ENCODE data around the gene ZNF263. TPM values are rescaled to one million over a fixed set of nuclear protein-coding genes. Genes with fewer than 3 reads are reported as not detected.

Gene ZNF263
- total and polyA plus RNA-seq, 2 of the 13 experiments (the other 11 are each of a cell fraction or from before 2014, with no cell fraction given), result 10.2 to 41.2 TPM

- TF ChIP-seq, protein P1, sequence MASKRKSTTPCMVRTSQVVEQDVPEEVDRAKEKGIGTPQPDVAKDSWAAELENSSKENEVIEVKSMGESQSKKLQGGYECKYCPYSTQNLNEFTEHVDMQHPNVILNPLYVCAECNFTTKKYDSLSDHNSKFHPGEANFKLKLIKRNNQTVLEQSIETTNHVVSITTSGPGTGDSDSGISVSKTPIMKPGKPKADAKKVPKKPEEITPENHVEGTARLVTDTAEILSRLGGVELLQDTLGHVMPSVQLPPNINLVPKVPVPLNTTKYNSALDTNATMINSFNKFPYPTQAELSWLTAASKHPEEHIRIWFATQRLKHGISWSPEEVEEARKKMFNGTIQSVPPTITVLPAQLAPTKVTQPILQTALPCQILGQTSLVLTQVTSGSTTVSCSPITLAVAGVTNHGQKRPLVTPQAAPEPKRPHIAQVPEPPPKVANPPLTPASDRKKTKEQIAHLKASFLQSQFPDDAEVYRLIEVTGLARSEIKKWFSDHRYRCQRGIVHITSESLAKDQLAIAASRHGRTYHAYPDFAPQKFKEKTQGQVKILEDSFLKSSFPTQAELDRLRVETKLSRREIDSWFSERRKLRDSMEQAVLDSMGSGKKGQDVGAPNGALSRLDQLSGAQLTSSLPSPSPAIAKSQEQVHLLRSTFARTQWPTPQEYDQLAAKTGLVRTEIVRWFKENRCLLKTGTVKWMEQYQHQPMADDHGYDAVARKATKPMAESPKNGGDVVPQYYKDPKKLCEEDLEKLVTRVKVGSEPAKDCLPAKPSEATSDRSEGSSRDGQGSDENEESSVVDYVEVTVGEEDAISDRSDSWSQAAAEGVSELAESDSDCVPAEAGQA (IDR thresholded peaks at IDR 0.05; ENCODE audit: low read depth), result peak; percentile 74
- TF ChIP-seq, protein P1 (CRISPR knock-in tag; IDR thresholded peaks at IDR 0.05; ENCODE audit: borderline replicate concordance), result no peak
- peak; percentile 86; the same call in 1 of the 2 replicates for TF ChIP-seq ARID4A (CRISPR knock-in tag; IDR thresholded peaks at IDR 0.05; ENCODE audit: borderline replicate concordance)
- no peak for TF ChIP-seq PHB2 (IDR thresholded peaks at IDR 0.05; ENCODE audit: partially characterized antibody)
- peak; percentile 86 for TF ChIP-seq PHF20 (CRISPR knock-in tag; IDR thresholded peaks at IDR 0.05)
- peak in 1 of 2 experiments; percentile 32; a peak in 1 of 4 replicates for TF ChIP-seq ATF4 (CRISPR knock-in tag; IDR thresholded peaks at IDR 0.05)
- TF ChIP-seq ATF7 (IDR thresholded peaks at IDR 0.05), result no peak
- TF ChIP-seq ATF7 (CRISPR knock-in tag; IDR thresholded peaks at IDR 0.05), result 0 out of 2 replicates have a peak, but pooled peaks have one; percentile 65
- TF ChIP-seq, protein P2, sequence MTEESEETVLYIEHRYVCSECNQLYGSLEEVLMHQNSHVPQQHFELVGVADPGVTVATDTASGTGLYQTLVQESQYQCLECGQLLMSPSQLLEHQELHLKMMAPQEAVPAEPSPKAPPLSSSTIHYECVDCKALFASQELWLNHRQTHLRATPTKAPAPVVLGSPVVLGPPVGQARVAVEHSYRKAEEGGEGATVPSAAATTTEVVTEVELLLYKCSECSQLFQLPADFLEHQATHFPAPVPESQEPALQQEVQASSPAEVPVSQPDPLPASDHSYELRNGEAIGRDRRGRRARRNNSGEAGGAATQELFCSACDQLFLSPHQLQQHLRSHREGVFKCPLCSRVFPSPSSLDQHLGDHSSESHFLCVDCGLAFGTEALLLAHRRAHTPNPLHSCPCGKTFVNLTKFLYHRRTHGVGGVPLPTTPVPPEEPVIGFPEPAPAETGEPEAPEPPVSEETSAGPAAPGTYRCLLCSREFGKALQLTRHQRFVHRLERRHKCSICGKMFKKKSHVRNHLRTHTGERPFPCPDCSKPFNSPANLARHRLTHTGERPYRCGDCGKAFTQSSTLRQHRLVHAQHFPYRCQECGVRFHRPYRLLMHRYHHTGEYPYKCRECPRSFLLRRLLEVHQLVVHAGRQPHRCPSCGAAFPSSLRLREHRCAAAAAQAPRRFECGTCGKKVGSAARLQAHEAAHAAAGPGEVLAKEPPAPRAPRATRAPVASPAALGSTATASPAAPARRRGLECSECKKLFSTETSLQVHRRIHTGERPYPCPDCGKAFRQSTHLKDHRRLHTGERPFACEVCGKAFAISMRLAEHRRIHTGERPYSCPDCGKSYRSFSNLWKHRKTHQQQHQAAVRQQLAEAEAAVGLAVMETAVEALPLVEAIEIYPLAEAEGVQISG (CRISPR knock-in tag; IDR thresholded peaks at IDR 0.05), result peak; percentile 91
- TF ChIP-seq REPIN1 (CRISPR knock-in tag; IDR thresholded peaks at IDR 0.05; ENCODE audit: borderline replicate concordance, low read depth), result 0 out of 2 replicates have a peak, but pooled peaks have one; percentile 17
- peak; percentile 92 for TF ChIP-seq ZNF143 (CRISPR knock-in tag; IDR thresholded peaks at IDR 0.05)
- TF ChIP-seq STAT5B (CRISPR knock-in tag; IDR thresholded peaks at IDR 0.05), result 0 out of 2 replicates have a peak, but pooled peaks have one; percentile 5
These were observed at the start of gene ZNF263 (continued) for GRCh38 chr16:3282730-3283542.

Measured in HepG2 (cell line).